GM19328 (cell line): ENCODE data around the gene TOR2A.
"Not testable (repeated sequence)": the region's sequence is repeated elsewhere in the genome, so short reads cannot be mapped to it uniquely, and the experiment has no call there.

Experiments
- ATAC-seq: cut with Tn5 transposase; IDR thresholded peaks from one replicate; pipeline ENCODE4 v1.9.1; 2021; ENCODE audit warnings: mild to moderate bottlenecking, moderate library complexity; ENCODE audit not compliant: unreplicated experiment

The TOR2A gene

GRCh38 chr9:127734747-127735529, at the start of gene TOR2A:
TOR2A (minus strand) TSS chr9:127735294; CDS start chr9:127735270, 24 bp downstream.
- ATAC-seq = peak; percentile 87

DNA sequence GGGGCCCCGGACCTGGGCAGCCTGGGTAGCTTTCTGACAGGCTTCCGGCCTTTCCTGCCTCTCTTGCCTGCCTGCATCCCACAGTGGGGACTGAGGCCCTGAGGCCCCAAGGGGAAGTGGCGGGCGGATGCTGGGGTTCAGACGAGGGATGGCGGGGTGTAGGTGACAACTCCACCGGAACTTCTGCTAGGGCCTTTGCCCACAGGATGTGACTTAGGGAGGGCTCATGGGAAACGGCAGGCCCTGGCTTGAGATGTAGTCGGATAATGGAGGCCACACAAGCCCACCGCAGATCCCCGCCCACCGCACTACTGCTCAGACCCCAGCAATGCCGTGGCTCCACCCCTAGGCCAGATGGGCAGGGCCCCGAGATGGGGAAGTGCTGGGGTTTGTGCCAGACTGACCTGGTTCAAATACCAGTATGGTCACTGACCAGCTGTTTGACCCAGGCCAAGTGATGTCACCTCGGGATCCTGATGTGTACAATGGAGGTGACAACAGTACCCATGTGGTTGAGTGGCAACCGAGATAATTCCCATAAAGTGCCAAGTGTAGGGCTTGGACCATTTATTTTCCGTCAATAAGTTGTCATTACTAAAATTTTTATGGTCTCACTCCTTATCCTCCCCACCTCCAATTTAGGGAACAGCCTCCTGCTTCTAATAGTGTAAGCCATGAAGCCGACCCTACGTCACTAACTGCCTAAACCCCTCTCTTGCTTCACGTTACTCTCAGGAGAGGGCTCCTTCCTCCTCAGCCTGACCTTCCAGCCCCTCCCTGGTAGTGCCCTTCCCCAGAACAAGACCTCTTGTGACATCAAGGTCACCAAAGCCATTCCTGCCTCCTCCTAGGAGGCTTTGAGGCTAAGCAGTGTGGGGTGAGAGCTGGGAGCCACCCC, 48.3 kb upstream of the TOR2A start:
- no peak for ATAC-seq

DNA sequence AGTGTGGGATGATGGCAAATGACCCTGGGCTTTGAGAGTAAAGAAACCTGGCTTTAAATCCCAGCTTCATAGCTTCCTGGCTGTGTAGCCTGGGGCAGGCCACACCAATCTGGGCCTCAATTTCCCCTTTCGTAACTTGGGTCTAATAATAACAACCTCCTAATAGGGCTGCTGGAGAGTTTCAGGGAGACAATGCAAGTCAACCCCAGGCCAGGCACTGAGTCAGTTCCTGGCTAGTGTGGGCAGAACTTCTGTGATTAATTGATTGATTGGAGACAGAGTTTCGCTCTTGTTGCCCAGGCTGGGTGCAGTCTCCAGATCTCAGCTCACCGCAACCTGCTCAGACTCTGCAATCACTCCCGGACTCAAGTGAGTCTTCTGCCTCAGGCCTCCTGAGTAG, 46.7 kb upstream of the TOR2A start:
- no peak for ATAC-seq

DNA sequence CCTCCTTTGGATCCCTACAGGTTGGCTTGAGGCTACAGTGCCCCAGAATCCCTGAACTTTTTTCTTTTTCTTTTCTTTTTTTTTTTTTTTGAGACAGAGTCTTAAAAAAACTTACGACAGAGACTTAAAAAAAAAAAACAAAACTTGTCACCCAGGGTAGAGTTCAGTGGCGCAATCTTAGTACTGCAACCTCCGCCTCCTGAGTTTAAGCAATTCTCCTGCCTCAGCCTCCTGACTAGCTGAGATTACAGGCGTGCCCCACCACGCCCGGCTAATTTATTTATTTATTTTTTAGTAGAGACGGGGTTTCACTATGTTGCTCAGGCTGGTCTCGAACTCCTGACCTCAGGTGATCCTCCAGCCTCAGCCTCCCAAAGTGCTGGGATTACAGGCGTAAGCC, 45.8 kb upstream of the TOR2A start:
- ATAC-seq = not testable (repeated sequence)

DNA sequence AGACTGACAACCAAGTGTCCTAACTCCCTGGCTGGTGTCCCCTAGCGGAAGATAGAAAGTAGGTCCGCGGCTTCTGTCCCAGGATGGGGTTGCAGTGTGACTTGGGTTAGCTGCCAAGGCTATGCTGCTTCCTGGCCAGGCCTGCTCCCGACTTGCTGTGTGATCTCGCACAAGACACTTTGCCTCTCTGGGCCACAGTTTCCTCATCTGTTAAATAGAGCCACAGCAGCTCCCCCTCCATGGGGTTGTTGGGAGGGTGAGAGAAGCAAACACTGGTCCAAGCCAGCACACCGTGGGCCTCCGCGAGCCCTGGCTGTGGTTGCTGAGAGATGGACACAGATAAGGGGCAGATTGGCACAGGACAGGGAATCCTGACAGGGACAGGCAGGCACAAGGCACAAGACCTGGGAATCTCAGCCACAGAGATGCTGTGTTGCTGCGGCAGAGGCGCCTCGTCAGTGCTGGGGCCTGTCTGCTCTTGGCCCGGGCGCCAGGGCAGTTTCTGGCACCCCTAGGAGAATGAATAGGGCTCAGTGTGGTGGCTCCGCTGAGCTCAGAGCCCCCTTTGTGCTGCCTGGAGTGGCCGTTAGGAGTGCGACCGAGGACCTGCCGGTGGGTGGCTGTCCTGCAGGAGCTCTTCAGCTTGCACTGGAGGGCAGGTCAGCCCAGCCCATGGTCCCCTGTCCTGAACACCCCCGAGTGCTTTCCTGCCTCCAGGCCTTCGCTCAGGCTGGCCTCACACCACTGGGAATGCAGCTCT, 45.2 kb upstream of the TOR2A start:
- no peak for ATAC-seq

GRCh38 chr9:127779136-127779981, 44.3 kb upstream of the TOR2A start:
- ATAC-seq = no peak

DNA sequence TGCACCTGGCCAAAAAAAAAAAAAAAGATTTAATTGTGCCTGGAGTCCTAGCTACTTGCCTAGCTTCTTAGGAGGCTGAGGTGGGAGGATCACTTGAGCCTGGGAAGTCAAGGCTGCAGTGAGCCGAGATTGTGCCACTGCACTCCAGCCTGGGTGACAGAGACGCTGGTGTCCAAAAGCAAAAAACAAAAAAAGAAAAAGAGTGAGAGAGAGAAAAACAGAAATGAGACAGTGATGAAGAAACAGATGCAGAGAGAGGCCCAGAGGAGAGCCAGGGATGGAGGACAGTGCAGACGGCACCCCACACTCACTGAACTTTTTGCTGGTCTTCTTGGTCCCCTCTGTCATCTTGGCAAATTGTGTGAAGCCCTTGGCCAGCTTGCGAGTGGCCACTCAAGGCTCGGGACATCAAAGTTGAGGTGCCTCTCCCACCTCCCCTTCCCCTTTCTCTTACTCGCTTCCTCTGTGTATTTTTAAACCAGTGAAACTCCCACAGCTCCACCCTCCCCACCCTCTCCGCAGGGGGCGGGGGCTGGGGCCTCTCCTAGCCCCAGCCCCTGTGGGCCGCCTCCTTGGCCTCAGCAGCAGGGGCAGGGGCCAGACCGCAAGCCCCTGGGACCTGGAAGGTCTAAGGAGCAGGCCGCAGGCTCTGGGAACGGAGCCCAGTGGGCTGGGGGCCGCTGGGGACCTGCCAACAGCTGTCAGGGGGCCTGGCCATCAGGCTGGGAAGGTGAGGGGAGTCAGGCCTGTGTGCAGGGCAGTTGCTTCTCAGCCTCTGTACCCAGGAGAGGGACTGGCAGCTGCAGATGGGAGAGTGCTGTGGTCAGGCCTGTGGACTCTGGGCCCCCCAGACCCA, 43.4 kb upstream of the TOR2A start, which contains the start of gene SH2D3C:
SH2D3C (minus strand) TSS at position 387 of the 856 bp plus-strand sequence; CDS start at position 348, 39 bp downstream.
- ATAC-seq = peak; percentile 39

DNA sequence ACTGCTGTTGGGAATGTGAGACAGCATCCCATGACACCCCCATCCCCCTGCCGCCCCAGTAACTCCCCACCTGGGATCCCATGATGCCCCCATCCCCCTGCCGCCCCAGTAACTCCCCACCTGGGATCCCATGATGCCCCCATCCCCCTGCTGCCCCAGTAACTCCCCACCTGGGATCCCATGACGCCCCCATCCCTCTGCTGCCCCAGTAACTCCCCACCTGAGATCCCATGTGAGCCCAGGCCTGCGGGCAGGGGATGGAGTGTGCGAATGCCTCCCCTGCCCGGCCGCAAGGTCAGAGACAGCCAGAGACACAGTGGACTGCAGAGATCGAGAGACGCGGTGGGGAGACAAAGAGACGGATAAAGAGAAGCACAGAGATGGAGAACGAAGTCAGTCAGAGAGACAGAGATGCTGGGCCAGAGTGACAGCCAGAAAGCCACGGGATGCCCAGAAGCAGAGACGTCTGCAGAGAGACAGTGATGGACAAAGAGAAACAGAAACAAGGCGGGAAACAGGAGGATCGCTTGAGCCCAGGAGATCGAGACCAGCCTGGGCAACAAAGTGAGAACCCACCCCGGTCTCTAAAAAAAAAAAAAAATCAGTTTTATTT, 42.4 kb upstream of the TOR2A start:
- ATAC-seq = no peak

DNA sequence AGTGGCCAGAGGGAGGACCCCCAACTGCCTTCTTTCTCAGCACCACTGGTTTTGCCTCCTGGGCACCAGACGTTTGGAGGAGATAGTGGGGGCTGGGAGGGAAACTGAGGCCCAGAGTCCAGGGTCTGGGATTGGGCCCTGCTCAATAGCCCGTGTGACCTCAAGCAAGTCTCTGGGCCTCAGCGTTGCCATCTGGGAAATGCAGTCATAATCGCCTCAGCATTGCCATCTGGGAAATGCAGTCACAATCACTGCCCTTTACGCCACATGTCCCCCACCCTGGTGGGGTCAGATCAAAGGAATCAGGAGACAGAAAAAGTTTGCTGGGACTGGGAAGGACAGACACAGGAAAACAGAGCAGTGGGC, 41.8 kb upstream of the TOR2A start:
- no peak for ATAC-seq

DNA sequence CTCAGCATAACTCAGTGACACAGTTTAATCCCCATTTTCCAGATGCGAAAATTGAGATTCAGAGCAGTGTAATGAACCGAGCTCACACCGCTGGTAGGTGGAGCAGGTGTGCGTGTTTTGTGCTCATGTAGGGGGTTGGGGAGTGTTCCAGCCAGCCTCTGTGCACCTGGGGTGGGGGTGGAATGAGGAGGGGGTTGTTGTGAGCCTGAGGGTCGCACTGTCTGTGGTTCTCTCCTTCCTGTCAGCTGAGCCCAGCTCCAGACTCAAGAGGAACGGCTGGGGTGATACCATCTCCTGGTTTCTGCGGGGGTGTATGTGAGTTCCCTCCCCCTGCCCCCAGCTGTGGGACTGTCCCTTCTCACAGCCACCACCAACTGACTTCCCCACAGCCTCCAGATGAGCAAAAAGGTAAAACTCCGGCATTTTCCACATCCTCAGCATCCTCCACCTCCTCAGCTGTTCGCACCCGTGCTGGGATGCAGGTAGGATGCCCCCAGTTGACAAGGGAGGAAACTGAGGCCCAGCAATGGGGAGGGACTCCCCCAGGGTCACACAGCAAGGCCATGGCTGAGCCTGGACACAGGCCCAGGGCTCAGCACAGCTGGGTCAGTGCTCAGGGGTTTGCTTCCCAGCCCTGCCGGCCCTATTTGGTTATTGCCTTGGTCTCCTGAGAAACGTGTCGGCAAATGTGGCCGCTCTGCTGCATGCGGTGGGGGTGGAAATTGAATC, 41.3 kb upstream of the TOR2A start:
- no peak for ATAC-seq

DNA sequence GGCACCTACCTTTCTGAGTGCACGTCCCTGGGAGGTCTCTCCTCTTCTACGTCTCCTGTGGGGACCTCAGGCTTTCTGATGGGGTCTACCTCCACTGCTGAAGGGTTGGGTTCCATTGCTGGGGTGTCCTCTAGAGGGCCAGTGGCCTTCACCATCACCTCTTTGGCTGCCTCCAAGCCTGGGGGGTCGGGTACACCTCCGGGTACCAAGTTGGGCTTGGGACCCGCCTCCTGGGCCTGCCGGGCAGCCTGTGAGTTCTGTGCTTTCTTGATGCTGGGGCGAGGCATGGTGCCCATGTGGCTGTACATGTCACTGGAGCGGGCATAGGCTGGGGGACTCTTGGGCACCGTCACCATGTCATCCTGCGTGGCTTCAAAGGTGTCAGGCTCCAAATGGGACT, 38.9 kb upstream of the TOR2A start:
- ATAC-seq = no peak

DNA sequence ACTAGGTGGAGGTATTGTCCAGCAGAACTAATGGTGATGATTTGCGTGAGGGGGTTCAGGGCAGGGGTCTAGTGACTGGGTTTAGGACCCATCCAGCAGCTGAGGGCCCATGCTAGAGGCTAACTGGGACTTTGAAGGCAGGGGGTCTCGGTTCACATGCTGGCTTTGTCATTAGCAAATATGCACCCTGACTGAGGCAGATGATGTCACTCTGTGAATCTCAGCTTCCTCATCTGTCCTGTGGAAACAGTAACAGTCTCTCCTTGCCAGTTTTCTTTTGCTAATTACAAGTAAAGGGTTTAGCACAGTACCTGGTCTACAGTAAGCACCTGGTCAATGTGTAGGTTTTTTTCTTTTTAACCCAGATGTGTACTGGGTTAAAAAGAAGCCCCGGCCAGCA, 38.2 kb upstream of the TOR2A start:
- no peak for ATAC-seq

DNA sequence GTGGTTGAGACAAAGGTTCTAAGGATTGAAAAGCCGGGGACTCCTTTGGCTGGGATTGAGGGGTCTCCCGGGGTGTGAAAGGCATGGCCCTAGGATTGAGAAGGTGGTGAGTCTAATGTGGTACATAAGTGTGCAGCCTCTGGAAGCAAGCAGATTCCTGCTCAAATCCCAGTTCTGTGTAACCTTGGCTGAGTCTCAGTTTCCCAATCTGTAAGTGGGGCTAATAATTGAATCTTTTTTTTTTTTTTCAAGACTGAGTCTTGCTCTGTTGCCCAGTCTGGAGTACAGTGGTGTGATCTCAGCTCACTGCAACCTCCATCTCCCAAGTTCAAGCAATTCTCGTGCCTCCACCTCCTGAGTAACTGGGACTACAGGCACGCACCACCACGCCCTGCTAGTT, 37.5 kb upstream of the TOR2A start:
- no peak for ATAC-seq

GRCh38 chr9:127771570-127772189, 36.6 kb upstream of the TOR2A start:
- ATAC-seq = no peak

GRCh38 chr9:127770905-127771569, 35.9 kb upstream of the TOR2A start:
- ATAC-seq = peak; percentile 83

DNA sequence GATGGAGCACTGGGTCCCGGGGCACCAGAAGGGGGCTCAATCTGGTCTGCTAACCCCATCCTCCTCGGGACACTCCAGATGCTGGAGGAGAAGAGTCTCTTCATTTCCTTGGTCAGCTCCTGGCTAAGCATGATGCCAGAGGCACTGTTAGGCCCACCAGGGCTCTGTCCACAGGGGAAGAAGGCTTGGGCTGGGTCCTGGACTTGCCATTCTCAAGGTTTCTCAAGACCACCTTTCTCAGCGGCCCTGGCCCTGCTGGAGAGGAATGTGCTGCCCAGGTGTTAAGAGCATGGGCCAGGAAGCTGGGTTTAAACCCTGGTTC, 35.5 kb upstream of the TOR2A start:
- no peak for ATAC-seq

- no peak for ATAC-seq
These were observed 35.0 kb upstream of the TOR2A start for GRCh38 chr9:127769929-127770582.
